H9 (cell line): Measurements from ENCODE around the gene PRKCA. TPM values are rescaled to one million over a fixed set of nuclear protein-coding genes. Genes with fewer than 3 reads are reported as not detected.
A peak's percentile ranks its signal among the peaks of the same experiment; 100 is the strongest.

Experiments used
- DNase-seq: peaks from one replicate; pipeline ENCODE4 v3.0.0-alpha.2; 2017
- H2AFZ ChIP-seq: one replicate; pipeline ENCODE4 v1.6.1; 2013; ENCODE audit warnings: mild to moderate bottlenecking, low read length, control low read depth, moderate library complexity
- H2AK5ac ChIP-seq: 2 replicates; pipeline ENCODE4 v1.6.1; 2013; ENCODE audit warnings: low read length, control low read depth, mixed read lengths; ENCODE audit not compliant: insufficient read length
- H2BK120ac ChIP-seq: one replicate; pipeline ENCODE4 v1.6.1; 2013; ENCODE audit warnings: low read depth, mild to moderate bottlenecking, low read length, control low read depth, inconsistent platforms; ENCODE audit not compliant: poor library complexity, severe bottlenecking
- H2BK12ac ChIP-seq: 2 replicates; pipeline ENCODE4 v1.6.1; 2013; ENCODE audit warnings: low read length, control low read depth, mixed read lengths, low read depth; ENCODE audit not compliant: insufficient read length
- H2BK15ac ChIP-seq: 2 replicates; pipeline ENCODE4 v1.6.1; 2013; ENCODE audit warnings: low read depth, low read length, control low read depth
- H2BK20ac ChIP-seq: one replicate; pipeline ENCODE4 v1.6.1; 2013; ENCODE audit warnings: low read depth, mild to moderate bottlenecking, low read length, control low read depth, inconsistent platforms; ENCODE audit not compliant: poor library complexity, severe bottlenecking
- H2BK5ac ChIP-seq: 2 replicates; pipeline ENCODE4 v1.6.1; 2013; ENCODE audit warnings: low read length, control low read depth, mixed read lengths; ENCODE audit not compliant: insufficient read length
- H3K14ac ChIP-seq: 2 replicates; pipeline ENCODE4 v1.6.1; 2013; ENCODE audit warnings: low read length, control low read depth; ENCODE audit not compliant: insufficient read depth
- H3K18ac ChIP-seq: 2 replicates; pipeline ENCODE4 v1.6.1; 2013; ENCODE audit warnings: low read depth, mild to moderate bottlenecking, mixed read lengths, low read length, control low read depth; ENCODE audit not compliant: insufficient read length
- H3K23ac ChIP-seq: 2 replicates; pipeline ENCODE4 v1.6.1; 2013; ENCODE audit warnings: low read length, control low read depth, mixed read lengths, low read depth; ENCODE audit not compliant: insufficient read length
- H3K23me2 ChIP-seq: 2 replicates; pipeline ENCODE4 v1.6.1; 2013; ENCODE audit warnings: low read depth, mild to moderate bottlenecking, mixed read lengths, low read length, control low read depth; ENCODE audit not compliant: insufficient read length, poor library complexity, severe bottlenecking
- H3K27ac ChIP-seq: 2 replicates; pipeline ENCODE4 v1.5.1; 2013; ENCODE audit warnings: low read length, control low read depth, mixed read lengths, low read depth; ENCODE audit not compliant: insufficient read length
- H3K27me3 ChIP-seq: 2 replicates; pipeline ENCODE4 v1.6.1; 2013; ENCODE audit warnings: low read length, control low read depth, inconsistent platforms; ENCODE audit not compliant: insufficient read depth
- H3K4ac ChIP-seq: 2 replicates; pipeline ENCODE4 v1.6.1; 2013; ENCODE audit warnings: low read depth, mild to moderate bottlenecking, control low read depth, inconsistent platforms, low read length, moderate library complexity
- H3K4me1 ChIP-seq: 2 replicates; pipeline ENCODE4 v1.6.1; 2013; ENCODE audit warnings: low read length, control low read depth, inconsistent platforms; ENCODE audit not compliant: insufficient read depth
- H3K4me2 ChIP-seq: 2 replicates; pipeline ENCODE4 v1.6.1; 2013; ENCODE audit warnings: low read length, control low read depth, mixed read lengths; ENCODE audit not compliant: insufficient read length, insufficient read depth
- H3K56ac ChIP-seq: 2 replicates; pipeline ENCODE4 v1.6.1; 2013; ENCODE audit warnings: low read depth, mild to moderate bottlenecking, mixed read lengths, low read length, control low read depth; ENCODE audit not compliant: insufficient read length
- H3K79me1 ChIP-seq: 2 replicates; pipeline ENCODE4 v1.6.1; 2013; ENCODE audit warnings: low read depth, mild to moderate bottlenecking, moderate library complexity, low read length, control low read depth, inconsistent platforms; ENCODE audit not compliant: insufficient read depth, poor library complexity, severe bottlenecking
- H3K79me2 ChIP-seq: 2 replicates; pipeline ENCODE4 v1.6.1; 2013; ENCODE audit warnings: low read length, control low read depth, inconsistent platforms; ENCODE audit not compliant: insufficient read depth
- H3K9ac ChIP-seq: 2 replicates; pipeline ENCODE4 v1.6.1; 2013; ENCODE audit warnings: low read length, control low read depth, mixed read lengths; ENCODE audit not compliant: insufficient read length; ENCODE audit errors: extremely low read depth
- H3K9me3 ChIP-seq: one replicate; pipeline ENCODE4 v1.6.1; 2013; ENCODE audit warnings: low read depth, low read length, inconsistent platforms; ENCODE audit not compliant: control insufficient read depth
- H3T11ph ChIP-seq: one replicate; pipeline ENCODE4 v1.6.1; 2013; ENCODE audit warnings: mild to moderate bottlenecking, low read length, control low read depth, inconsistent platforms
- H4K20me1 ChIP-seq: one replicate; pipeline ENCODE4 v1.6.1; 2013; ENCODE audit not compliant: control insufficient read depth, insufficient read length, insufficient read depth
- H4K5ac ChIP-seq: 2 replicates; pipeline ENCODE4 v1.6.1; 2013; ENCODE audit warnings: low read depth, mild to moderate bottlenecking, mixed read lengths, low read length, control low read depth; ENCODE audit not compliant: insufficient read length
- H4K8ac ChIP-seq: replicated peaks from 2 replicates; pipeline ENCODE4 v1.6.1; 2013; ENCODE audit warnings: low read length, control low read depth, mixed read lengths, low read depth; ENCODE audit not compliant: insufficient read length
- H4K91ac ChIP-seq: 2 replicates; pipeline ENCODE4 v1.6.1; 2013; ENCODE audit warnings: low read depth, mild to moderate bottlenecking, moderate library complexity, mixed read lengths, low read length, control low read depth; ENCODE audit not compliant: insufficient read length
- H3K27ac Mint-ChIP-seq, 3 experiments: 2 replicates in 2 of 3; 3 replicates in 1 of 3; pipeline ENCODE4 v1.8.0; 2020 to 2021; ENCODE audit warnings: mixed read lengths in 3 of 3, mild to moderate bottlenecking in 1 of 3, moderate library complexity in 1 of 3
- H3K27me3 Mint-ChIP-seq: 2 replicates; pipeline ENCODE4 v1.8.0; 2021; ENCODE audit warnings: low read depth, mild to moderate bottlenecking, moderate library complexity, mixed read lengths
- H3K36me3 Mint-ChIP-seq, 3 experiments: 2 replicates in 2 of 3; 3 replicates in 1 of 3; pipeline ENCODE4 v1.8.0; 2020 to 2021; ENCODE audit warnings: low read depth in 3 of 3, mixed read lengths in 3 of 3; ENCODE audit not compliant: insufficient read depth in 1 of 3
- H3K4me1 Mint-ChIP-seq, 2 experiments: 2 replicates each; pipeline ENCODE4 v1.8.0; 2020; ENCODE audit warnings: mixed read lengths in 2 of 2
- H3K4me3 Mint-ChIP-seq, 2 experiments: 2 replicates in 1 of 2; 3 replicates in 1 of 2; pipeline ENCODE4 v1.8.0; 2020 to 2021; ENCODE audit warnings: mild to moderate bottlenecking in 2 of 2, mixed read lengths in 2 of 2, moderate library complexity in 1 of 2
- H3K9me3 Mint-ChIP-seq, 2 experiments: 2 replicates in 1 of 2; 3 replicates in 1 of 2; pipeline ENCODE4 v1.8.0; 2020; ENCODE audit warnings: mild to moderate bottlenecking in 2 of 2, mixed read lengths in 2 of 2, moderate library complexity in 1 of 2
- WGBS: extraction: QIAGEN DNeasy Blood & Tissue Kit; methylation state at CpG from one replicate; pipeline ENCODE4 v1.1.7; 2013; ENCODE audit warnings: missing lambda C conversion rate, low lambda C conversion rate, mixed read lengths; ENCODE audit not compliant: insufficient read length; ENCODE audit errors: extremely low coverage; 5-methylcytosine and 5-hydroxymethylcytosine counted together
- total RNA-seq: library from RNA; stranded (reverse); gene quantifications from 2 replicates; pipeline ENCODE4 v1.2.1, GENCODE V29; 2021
- TF ChIP-seq, protein P1 (sequence below): fragments of 200-600 bp; sonication (generic); conservative IDR thresholded peaks from 3 replicates; pipeline ENCODE4 v1.8.0; 2021; ENCODE audit warnings: antibody characterized with exemption, mild to moderate bottlenecking

Gene PRKCA
- total RNA-seq, 1 experiment from 2014 or later, result 10.5 TPM

- no peaks in the 10 kb centered on the region for H3K36me3 Mint-ChIP-seq
- Histone ChIP-seq H3K4me1 (peaks cover 14% of the 10 kb centered on the region; the same call in 1 of the 2 replicates), H2BK15ac (no peak overlapping the region), H3K79me2 (no peaks in the 10 kb centered on the region), H3K4ac (no peak overlapping the region), H3K27ac (no peak overlapping the region), H3K18ac (no peak overlapping the region), H3K23me2 (no peaks in the 10 kb centered on the region), H3K9me3 (no peaks in the 10 kb centered on the region), H4K20me1 (no peaks in the 10 kb centered on the region), H2BK12ac (no peak overlapping the region), H4K5ac (no peak overlapping the region), H3K27me3 (no peaks in the 10 kb centered on the region), H4K91ac (no peak overlapping the region), H2AFZ (no peak overlapping the region), H3K23ac (no peak overlapping the region), H3K9ac (no peak overlapping the region), H2BK20ac (no peak overlapping the region), H2BK5ac (no peak overlapping the region), H2AK5ac (no peak overlapping the region), H3K4me2 (no peak overlapping the region), H3K79me1 (no peaks in the 10 kb centered on the region), H3T11ph (no peak overlapping the region), H3K56ac (no peak overlapping the region), H2BK120ac (no peak overlapping the region), H3K14ac (no peak overlapping the region; the same call in 1 of the 2 replicates), H4K8ac (no peak overlapping the region)
- H3K4me3 Mint-ChIP-seq, result no peak overlapping the region
- peak overlapping the region in 2 of 3 experiments; percentile 25 to 67; a peak in 2 of 7 replicates for H3K27ac Mint-ChIP-seq
- H3K27me3 Mint-ChIP-seq, result no peaks in the 10 kb centered on the region
- TF ChIP-seq, protein P1, sequence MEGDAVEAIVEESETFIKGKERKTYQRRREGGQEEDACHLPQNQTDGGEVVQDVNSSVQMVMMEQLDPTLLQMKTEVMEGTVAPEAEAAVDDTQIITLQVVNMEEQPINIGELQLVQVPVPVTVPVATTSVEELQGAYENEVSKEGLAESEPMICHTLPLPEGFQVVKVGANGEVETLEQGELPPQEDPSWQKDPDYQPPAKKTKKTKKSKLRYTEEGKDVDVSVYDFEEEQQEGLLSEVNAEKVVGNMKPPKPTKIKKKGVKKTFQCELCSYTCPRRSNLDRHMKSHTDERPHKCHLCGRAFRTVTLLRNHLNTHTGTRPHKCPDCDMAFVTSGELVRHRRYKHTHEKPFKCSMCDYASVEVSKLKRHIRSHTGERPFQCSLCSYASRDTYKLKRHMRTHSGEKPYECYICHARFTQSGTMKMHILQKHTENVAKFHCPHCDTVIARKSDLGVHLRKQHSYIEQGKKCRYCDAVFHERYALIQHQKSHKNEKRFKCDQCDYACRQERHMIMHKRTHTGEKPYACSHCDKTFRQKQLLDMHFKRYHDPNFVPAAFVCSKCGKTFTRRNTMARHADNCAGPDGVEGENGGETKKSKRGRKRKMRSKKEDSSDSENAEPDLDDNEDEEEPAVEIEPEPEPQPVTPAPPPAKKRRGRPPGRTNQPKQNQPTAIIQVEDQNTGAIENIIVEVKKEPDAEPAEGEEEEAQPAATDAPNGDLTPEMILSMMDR, result no peak
- DNase-seq, result peak; percentile 36
- no CpG with 5 or more reads among the region's 2 CpGs for WGBS
- H3K9me3 Mint-ChIP-seq, result no peaks in the 10 kb centered on the region
- peaks cover 17% of the 10 kb centered on the region in 2 experiments for H3K4me1 Mint-ChIP-seq
Measured at GRCh38 chr17:66764506-66764905, 462.1 kb downstream of the PRKCA start.
